HG02798 (cell line): ENCODE results near the gene SECISBP2.
"Not testable (repeated sequence)": the region's sequence is repeated elsewhere in the genome, so short reads cannot be mapped to it uniquely, and the experiment has no call there.

Experiments
- ATAC-seq: cut with Tn5 transposase; IDR thresholded peaks from one replicate; pipeline ENCODE4 v1.9.1; 2021; ENCODE audit warnings: mild to moderate bottlenecking; ENCODE audit not compliant: unreplicated experiment, poor library complexity

The SECISBP2 gene

GRCh38 chr9:89363311-89363670, 45.0 kb downstream of the SECISBP2 start:
- no peak for ATAC-seq

- no peak for ATAC-seq
These were observed 45.8 kb downstream of the SECISBP2 start for GRCh38 chr9:89363921-89364665.

- ATAC-seq, result no peak
These were observed 46.6 kb downstream of the SECISBP2 start for GRCh38 chr9:89364666-89365531.

- no peak for ATAC-seq
These were observed 47.2 kb downstream of the SECISBP2 start for GRCh38 chr9:89365532-89365912.

- ATAC-seq, result no peak
These were observed 48.4 kb downstream of the SECISBP2 start for GRCh38 chr9:89366711-89367110.

GRCh38 chr9:89367281-89367680, 49.0 kb downstream of the SECISBP2 start:
- ATAC-seq, result no peak

- no peak for ATAC-seq
These were observed 49.6 kb downstream of the SECISBP2 start for GRCh38 chr9:89367726-89368437.

GRCh38 chr9:89368550-89368949, 50.2 kb downstream of the SECISBP2 start:
- no peak for ATAC-seq

GRCh38 chr9:89368978-89369377, 50.7 kb downstream of the SECISBP2 start:
- ATAC-seq, result no peak

GRCh38 chr9:89370593-89370992, 52.3 kb downstream of the SECISBP2 start:
- ATAC-seq, result no peak

GRCh38 chr9:89371791-89372190, 53.5 kb downstream of the SECISBP2 start:
- not testable (repeated sequence) for ATAC-seq

- no peak for ATAC-seq
These were observed 54.0 kb downstream of the SECISBP2 start for GRCh38 chr9:89372230-89372816.

- ATAC-seq, result no peak
These were observed 54.7 kb downstream of the SECISBP2 start for GRCh38 chr9:89372979-89373378.

GRCh38 chr9:89374176-89374575, 55.9 kb downstream of the SECISBP2 start:
- ATAC-seq, result no peak

GRCh38 chr9:89375191-89375760, 57.0 kb downstream of the SECISBP2 start:
- peak; percentile 59 for ATAC-seq

GRCh38 chr9:89376286-89376685, 58.0 kb downstream of the SECISBP2 start:
- no peak for ATAC-seq

GRCh38 chr9:89376741-89377351, 58.5 kb downstream of the SECISBP2 start:
- ATAC-seq, result no peak

GRCh38 chr9:89377411-89377810, 59.1 kb downstream of the SECISBP2 start:
- no peak for ATAC-seq

- ATAC-seq, result no peak
These were observed 60.2 kb downstream of the SECISBP2 start for GRCh38 chr9:89378541-89378940.

- ATAC-seq, result no peak
These were observed 60.7 kb downstream of the SECISBP2 start for GRCh38 chr9:89379031-89379430.
